OCI-LY7 (cell line): Measurements from ENCODE around the gene SURF4. TPM values are rescaled to one million over a fixed set of nuclear protein-coding genes. Genes with fewer than 3 reads are reported as not detected.

Experiments
- BruUV-seq: library from RNA; stranded (reverse); fragments of 400-500 nt; replicated peaks from 2 replicates; lab custom pipeline; 2021; lab: Mats Ljungman, UMichigan
- CTCF ChIA-PET: fragments of 300-600 bp; sonication (Branson Sonifier 250); formaldehyde crosslinking; loops from one replicate; lab custom pipeline; 2022; ENCODE audit warnings: antibody characterized with exemption; ENCODE audit not compliant: unreplicated experiment; lab: Charles Lee
- POLR2A ChIA-PET: fragments of 300-600 bp; sonication (Branson Sonifier 250); formaldehyde crosslinking; loops from one replicate; lab custom pipeline; 2022; ENCODE audit warnings: antibody characterized with exemption; lab: Charles Lee
- DNase-seq: peaks from one replicate; pipeline ENCODE4 v3.0.0-alpha.2; 2015; ENCODE audit warnings: low spot score
- H2AFZ ChIP-seq: fragments of 200-600 bp; sonication (generic), shearing (Covaris generic); 2 replicates; pipeline ENCODE4 v1.6.1; 2014; ENCODE audit warnings: mild to moderate bottlenecking, antibody characterized with exemption, low read length, moderate library complexity
- H3K27ac ChIP-seq: fragments of 200-600 bp; sonication (generic); 2 replicates; pipeline ENCODE4 v1.5.1; 2014; ENCODE audit warnings: mixed run types, low read depth, mild to moderate bottlenecking, moderate library complexity, low read length, inconsistent platforms; ENCODE audit not compliant: poor library complexity, severe bottlenecking
- H3K36me3 ChIP-seq: fragments of 200-600 bp; sonication (generic); 2 replicates; pipeline ENCODE4 v1.6.1; 2014; ENCODE audit warnings: mild to moderate bottlenecking, antibody characterized with exemption, low read length, moderate library complexity, mixed read lengths; ENCODE audit not compliant: insufficient read depth
- H3K4me1 ChIP-seq: fragments of 200-600 bp; sonication (generic); 2 replicates; pipeline ENCODE4 v1.5.1; 2014; ENCODE audit warnings: mild to moderate bottlenecking, low read length; ENCODE audit not compliant: insufficient read depth, poor library complexity, severe bottlenecking
- H3K4me2 ChIP-seq: fragments of 200-600 bp; sonication (generic); 2 replicates; pipeline ENCODE4 v1.6.1; 2014; ENCODE audit warnings: mild to moderate bottlenecking, low read length
- H3K4me3 ChIP-seq: fragments of 200-600 bp; sonication (generic); 2 replicates; pipeline ENCODE4 v1.5.1; 2014; ENCODE audit warnings: mild to moderate bottlenecking, low read depth, low read length; ENCODE audit not compliant: poor library complexity, severe bottlenecking
- H3K79me2 ChIP-seq: fragments of 200-600 bp; sonication (generic); 2 replicates; pipeline ENCODE4 v1.6.1; 2016; ENCODE audit warnings: low read depth, mild to moderate bottlenecking, low read length, moderate library complexity, mixed read lengths; ENCODE audit not compliant: insufficient read depth
- H3K9me2 ChIP-seq: fragments of 200-600 bp; sonication (generic); 2 replicates; pipeline ENCODE4 v1.6.1; 2016; ENCODE audit warnings: mild to moderate bottlenecking, low read length, mixed read lengths; ENCODE audit not compliant: insufficient read depth
- H3K9me3 ChIP-seq: fragments of 200-600 bp; sonication (generic); 2 replicates; pipeline ENCODE4 v1.6.1; 2014; ENCODE audit warnings: mild to moderate bottlenecking, mixed run types, low read length, mixed read lengths
- H4K20me1 ChIP-seq: fragments of 200-600 bp; sonication (generic); 2 replicates; pipeline ENCODE4 v1.6.1; 2014; ENCODE audit warnings: mild to moderate bottlenecking, antibody characterized with exemption, low read length, moderate library complexity, mixed read lengths; ENCODE audit not compliant: insufficient read depth
- CTCF ChIP-seq: fragments of 200-600 bp; sonication (generic); conservative IDR thresholded peaks from 2 replicates; pipeline ENCODE4 v1.5.1; 2014; ENCODE audit warnings: mild to moderate bottlenecking, antibody characterized with exemption, low read length, moderate library complexity, mixed read lengths
- EZH2phosphoT487 ChIP-seq: fragments of 200-600 bp; sonication (generic); IDR thresholded peaks from 2 replicates; pipeline ENCODE4 v1.6.1; 2018; ENCODE audit warnings: low read depth, borderline replicate concordance, mild to moderate bottlenecking, mixed run types, antibody characterized with exemption, low read length, moderate library complexity, mixed read lengths
- intact Hi-C: fragments of 100-400 bp; cut with micrococcal nuclease; formaldehyde crosslinking; loops from one replicate; pipeline ENCODE4 v1.10.0; 2022; ENCODE audit not compliant: unreplicated experiment
- total RNA-seq, 2 experiments: library from RNA; depleted of rRNA in 1 of 2; stranded (reverse); fragments of >200 nt in 1 of 2; shearing (Covaris generic) in 1 of 2; gene quantifications; 2 replicates each; pipeline ENCODE4 v1.2.3, GENCODE V29; 2014 to 2022

SURF4 gene
- total RNA-seq, 2 experiments from 2014 or later: 75.5 to 92.3 TPM

- no peak overlapping the region for H3K4me3 ChIP-seq
- peaks cover 21% of the 10 kb centered on the region for H3K4me1 ChIP-seq
- intact Hi-C loops: loop anchor here (5.0 kb wide), 1 partner anchor 103 kb away; no protein-coding TSS in a partner anchor
- TF ChIP-seq CTCF (peak; percentile 50), EZH2phosphoT487 (no peak)
- no peak for DNase-seq
- POLR2A ChIA-PET: no interaction called here
- peaks cover 61% of the 10 kb centered on the region for H3K36me3 ChIP-seq
- H3K4me2 ChIP-seq: no peak overlapping the region
- H3K27ac ChIP-seq: no peak overlapping the region
- H2AFZ ChIP-seq: no peak overlapping the region
- no peaks in the 10 kb centered on the region for H3K9me3 ChIP-seq
- H3K79me2 ChIP-seq: peaks cover 8% of the 10 kb centered on the region; the same call in 1 of the 2 replicates
- BruUV-seq: no TSS peak
- H4K20me1 ChIP-seq: no peaks in the 10 kb centered on the region
- CTCF ChIA-PET: no interaction called here
- no peaks in the 10 kb centered on the region for H3K9me2 ChIP-seq
Measured at GRCh38 chr9:133359399-133360175, 16.3 kb downstream of the SURF4 start.

GRCh38 chr9:133357656-133358055 lies 18.2 kb downstream of the SURF4 start:
- Histone ChIP-seq H3K79me2 (peaks cover 8% of the 10 kb centered on the region; the same call in 1 of the 2 replicates), H3K4me2 (peak overlapping the region; percentile 91), H3K27ac (no peak overlapping the region), H3K9me2 (no peaks in the 10 kb centered on the region), H4K20me1 (no peaks in the 10 kb centered on the region), H3K9me3 (no peaks in the 10 kb centered on the region), H2AFZ (no peak overlapping the region), H3K4me1 (peaks cover 35% of the 10 kb centered on the region), H3K4me3 (peak overlapping the region; percentile 78), H3K36me3 (peaks cover 59% of the 10 kb centered on the region)
- ChIA-PET CTCF (interaction anchor here (1.1 kb wide), 1 partner anchor 17 kb away, joined by 3 read pairs; no protein-coding TSS in a partner anchor), POLR2A (interaction anchor here (1.0 kb wide), 1 partner anchor 23 kb away, joined by 10 read pairs; no protein-coding TSS in a partner anchor)
- no peak for TF ChIP-seq CTCF
- no peak for TF ChIP-seq EZH2phosphoT487
- no peak for DNase-seq
- BruUV-seq: no TSS peak
- intact Hi-C loops: loop anchor here (5.0 kb wide), 1 partner anchor 105 kb away; no protein-coding TSS in a partner anchor
